Stimulated activated CD8-positive, alpha-beta memory T cell treated with anti-CD3 and anti-CD28 coated beads, Interleukin-4, amount 100 ng/mL, for 4 hours (primary cell): ENCODE measurements around the gene BCL2L11.
"Not testable (repeated sequence)": the region's sequence is repeated elsewhere in the genome, so short reads cannot be mapped to it uniquely, and the experiment has no call there.

Experiments
- DNase-seq, 2 donors: peaks; one replicate each; pipeline ENCODE4 v3.0.0-alpha.2; 2020; ENCODE audit warnings: low read depth in 2 of 2, low spot score in 1 of 2

Gene BCL2L11, protein sequence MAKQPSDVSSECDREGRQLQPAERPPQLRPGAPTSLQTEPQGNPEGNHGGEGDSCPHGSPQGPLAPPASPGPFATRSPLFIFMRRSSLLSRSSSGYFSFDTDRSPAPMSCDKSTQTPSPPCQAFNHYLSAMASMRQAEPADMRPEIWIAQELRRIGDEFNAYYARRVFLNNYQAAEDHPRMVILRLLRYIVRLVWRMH

DNA sequence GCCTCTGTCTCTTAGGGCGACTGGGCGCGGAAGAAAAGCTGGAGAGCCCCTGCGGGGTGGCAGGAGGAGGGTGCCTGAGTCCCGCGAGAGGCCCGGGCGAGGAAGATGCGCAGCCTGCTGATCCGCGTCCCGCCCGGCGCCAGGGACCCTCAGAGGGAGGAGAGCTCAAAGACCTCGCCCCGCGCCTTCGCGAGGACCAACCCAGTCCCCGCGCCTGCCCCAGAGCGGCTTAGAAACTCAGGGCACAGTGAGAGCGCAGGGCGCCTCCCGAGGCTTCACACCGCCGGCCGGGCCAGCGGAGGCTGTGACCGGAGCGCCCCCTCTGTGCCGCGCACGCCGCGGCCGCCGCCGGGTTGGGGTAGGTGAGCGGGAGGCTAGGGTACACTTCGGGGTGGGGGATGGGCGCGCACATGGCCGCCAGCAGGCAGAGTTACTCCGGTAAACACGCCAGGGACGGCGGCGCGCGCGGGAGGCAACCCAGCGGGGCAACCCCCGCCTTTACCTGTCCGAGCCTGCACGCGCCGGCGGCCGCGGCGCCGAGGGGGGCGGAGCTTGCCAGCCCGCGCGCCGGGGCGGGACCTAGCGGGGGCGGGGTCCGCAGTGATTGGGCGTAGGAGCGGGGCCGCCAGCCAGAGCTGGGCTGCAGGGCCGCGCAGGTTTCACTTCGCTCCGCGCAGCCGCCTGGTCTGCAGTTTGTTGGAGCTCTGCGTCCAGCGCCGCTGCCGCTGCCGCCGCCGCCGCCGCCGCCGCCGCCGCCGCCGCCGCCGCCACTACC is at the start of gene BCL2L11:
Gene BCL2L11 (plus strand): TSS at position 662 of the 775 bp plus-strand sequence. CDS start 2,832 bp downstream, outside the sequence.
- peak; percentile 77 to 83 for DNase-seq

DNA sequence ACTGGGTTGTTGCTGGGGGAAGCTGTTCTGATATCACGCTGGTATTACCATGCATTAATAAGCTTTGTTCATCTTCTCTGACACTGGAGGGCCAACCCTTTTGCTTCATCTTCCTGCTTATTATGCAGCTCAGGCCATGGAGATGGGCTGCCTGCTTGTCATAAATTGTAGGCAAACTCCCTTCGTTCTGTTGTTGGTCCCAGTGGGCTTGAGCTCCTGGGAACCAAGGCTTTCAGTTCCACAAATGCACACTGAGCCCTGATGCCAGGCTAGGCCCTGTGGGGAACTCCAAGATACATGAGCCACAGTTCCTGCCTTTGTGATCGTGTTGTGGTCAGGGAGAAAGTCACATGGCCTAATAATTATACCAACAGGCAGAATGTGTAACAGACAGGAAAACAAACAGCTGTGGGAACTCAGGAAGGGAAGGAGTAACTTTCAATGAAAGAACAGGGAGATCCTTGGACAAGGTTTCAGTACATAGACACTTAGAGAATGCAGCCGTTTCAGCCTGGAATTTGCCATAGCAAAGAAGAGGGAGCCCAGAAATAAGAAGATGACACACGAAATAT is 49.0 kb upstream of the BCL2L11 start:
- DNase-seq: no peak

DNA sequence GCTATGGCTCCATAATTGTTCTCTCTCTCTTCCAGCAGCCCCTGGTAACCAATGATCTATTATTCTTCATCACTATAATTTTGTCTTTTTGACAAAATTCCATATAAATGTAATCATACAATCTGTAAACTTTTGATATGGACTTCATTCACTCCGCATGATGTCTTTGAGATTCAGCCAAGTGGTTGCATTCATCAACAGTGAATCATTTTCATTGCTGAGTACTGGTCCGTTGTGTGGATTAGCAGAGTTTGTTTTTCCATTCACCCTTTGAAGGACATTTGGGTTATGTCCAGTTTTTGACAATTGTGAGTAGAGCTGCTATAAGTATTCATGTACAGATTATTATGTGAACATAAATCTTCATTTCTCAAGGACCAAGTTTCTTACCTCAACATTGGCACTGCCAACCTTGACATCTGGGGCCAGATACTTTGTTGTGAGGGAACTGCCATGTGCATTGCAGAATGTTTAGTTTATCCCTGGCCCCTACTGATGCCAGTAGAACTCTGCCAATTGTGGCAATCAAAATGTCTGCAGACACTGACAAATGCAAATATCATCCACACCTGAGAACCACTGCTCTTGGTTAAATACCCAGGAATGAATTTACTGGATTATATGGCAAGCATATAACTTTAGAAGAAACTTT is 48.4 kb upstream of the BCL2L11 start:
- no peak for DNase-seq

DNA sequence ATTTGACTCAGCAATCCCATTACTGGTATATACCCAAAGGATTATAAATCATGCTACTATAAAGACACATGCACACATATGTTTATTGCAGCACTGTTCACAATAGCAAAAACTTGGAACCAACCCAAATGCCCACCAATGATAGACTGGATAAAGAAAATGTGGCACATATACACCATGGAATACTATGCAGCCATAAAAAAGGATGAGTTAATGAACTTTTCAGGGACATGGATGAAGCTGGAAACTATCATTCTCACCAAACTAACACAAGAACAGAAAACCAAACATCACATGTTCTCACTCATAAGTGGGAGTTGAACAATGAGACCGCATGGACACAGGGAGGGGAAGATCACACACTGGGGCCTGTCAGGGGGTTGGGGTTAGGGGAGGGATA is 38.1 kb upstream of the BCL2L11 start:
- DNase-seq: not testable (repeated sequence)

DNA sequence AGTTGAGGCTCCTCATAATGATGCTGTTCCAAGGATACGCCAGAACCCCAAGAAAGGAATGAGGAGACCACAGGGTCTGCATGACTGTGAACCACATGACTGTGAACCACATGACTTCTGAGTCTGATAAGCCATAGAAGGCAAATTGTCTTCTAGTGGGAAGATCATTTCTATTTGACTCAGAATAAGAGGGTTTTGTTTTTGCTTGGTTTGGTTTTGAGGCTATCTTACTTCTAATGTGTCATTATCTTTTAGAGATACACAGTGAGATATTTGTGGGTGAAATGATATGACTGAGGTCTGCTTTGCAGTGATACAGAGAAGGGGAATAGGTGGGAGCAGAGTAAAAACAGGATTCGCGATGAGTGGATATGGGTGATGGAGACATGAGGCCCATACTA is 28.9 kb upstream of the BCL2L11 start:
- no peak for DNase-seq

DNA sequence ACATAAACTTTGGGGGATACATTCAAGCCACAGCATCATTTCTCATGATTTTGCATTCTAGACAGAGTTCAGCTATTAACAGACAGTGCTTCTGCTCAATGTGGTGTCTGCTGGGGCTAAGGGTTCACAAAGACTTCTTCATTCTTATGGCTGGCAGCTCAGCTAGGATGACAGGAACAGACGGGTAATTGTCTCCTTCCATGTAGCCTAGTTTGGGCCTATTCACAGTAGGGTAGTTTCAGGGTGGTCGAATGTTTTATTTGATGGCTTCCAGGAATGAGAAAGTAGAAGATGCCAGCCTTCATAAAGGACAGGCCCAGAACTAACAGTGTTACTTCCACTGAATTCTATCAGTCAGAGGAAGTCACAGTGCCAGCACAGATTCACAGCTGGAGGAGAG is 26.0 kb upstream of the BCL2L11 start:
- DNase-seq: no peak

DNA sequence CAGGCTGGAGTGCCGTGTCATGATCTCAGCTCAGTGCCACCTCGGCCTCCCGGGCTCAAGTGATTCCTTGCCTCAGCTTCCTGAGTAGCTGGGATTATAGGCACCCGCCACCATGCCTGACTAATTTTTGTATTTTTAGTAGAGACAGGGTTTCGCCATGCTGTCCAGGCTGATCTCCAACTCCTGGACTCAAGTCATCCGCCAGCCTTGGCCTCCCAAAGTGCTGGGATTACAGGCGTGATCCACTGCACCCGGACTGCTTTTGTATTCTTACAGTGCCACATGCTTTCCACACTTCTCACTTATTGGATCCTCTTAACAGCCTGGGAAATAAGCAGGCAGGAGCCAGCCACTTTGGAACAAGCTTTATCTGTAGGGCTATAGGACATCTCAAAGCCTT is 25.3 kb upstream of the BCL2L11 start:
- no peak for DNase-seq

DNA sequence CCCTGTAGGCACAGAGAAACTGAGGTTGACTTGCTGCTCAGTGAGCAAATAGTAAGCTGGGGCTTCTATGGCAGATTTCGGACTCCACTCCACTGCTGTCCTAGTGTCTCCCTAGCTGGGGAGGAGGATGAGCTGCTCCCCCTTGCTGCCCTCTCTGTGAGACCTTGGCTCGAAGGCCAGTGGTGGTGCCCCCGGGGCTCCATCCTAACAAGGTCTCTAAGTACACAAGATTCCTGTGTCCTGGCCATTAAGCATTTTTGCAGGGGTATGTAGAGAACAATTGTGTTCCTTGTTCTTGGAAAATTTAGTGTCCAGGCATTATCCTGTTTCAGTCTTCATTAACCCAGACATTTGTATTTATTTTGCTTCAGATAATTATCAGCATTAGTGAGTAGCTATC is 21.3 kb upstream of the BCL2L11 start:
- no peak for DNase-seq

DNA sequence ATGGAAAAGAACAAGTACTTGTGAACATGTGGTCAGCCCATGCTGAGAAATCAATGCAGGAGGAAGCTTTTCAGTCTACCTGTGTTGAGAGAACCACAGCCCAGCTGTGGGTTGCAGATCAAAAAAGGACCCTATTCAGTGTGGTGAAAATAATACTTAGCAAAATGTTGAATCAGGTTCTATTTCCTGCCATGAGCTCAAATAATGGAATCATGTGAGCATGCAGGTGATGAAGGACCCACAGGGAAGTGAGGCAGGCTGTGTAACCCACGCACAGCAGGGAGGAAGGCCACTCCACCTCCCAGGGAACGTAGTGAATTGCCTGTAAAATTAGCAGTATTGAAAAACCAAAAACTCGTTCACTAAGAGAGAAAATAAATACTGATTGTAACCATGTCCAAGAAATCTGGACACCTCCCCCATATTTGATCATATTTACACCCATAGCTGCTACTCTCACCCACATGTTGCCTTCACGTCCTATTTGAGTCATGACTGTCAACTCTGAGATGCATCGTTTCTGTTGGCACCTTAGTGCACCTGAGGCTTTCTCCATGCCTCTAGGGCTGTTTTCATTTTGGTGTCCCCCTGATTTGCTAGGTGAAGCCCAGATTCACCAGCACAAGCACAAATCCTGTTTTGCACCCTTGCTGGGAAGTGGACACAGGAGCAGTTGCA is 20.5 kb upstream of the BCL2L11 start:
- DNase-seq: no peak

DNA sequence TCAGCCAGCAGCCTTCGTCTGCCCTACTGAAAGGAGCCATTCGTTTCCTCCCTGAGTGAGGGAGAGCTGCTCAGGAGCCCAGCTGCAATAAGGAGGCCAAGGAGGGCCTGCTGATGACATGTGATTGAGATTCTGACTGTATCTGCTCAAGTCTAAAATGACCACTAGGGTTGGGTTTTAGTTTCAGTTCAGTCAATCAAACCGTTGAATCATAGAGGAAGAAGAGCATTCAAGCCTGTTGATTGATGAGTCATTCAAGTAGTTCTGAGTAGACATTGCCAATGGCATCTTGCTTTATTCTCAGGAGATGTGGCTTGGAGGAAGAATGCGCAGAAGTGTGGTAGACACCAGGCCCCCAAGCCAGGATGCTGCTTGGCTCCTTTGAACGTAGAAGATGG is 19.9 kb upstream of the BCL2L11 start:
- no peak for DNase-seq

DNA sequence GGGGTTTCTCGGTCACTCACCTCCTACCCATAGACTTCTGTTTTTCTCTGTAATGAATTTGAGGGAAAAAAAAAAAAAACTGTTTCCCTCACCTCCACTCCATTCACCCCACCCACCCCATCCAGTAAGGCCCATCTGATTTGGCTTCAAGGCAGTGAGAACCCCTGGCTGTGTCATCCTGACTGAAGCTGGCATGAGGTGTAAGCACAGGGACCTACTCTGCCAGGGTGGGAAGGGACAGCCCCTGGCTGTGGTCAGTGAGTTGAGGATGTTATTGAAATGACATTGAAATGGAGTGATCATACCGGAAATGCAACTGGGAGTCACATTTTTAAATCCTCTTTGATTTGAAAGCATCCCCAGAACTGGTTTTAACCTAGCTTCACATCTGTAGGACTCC is 19.1 kb upstream of the BCL2L11 start:
- no peak for DNase-seq

DNA sequence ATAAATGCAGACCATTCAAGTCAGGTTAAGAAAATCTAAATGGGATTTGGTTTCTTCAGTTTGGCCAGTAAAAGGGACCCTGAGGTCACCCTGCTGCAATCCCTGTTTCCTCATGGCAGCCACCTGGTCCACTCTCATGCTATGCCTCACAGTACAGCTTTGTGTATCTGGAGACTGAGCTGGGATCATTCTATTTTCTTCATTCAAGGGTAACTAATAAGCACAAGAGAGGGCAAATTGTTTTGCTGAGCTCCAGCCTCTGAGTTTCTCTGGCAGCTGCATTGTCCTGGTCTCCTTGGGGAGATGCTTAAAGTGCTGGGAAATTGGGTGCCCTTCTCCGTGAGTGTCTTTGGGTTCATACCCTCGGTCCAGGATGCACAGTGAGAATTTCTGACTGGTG is 18.5 kb upstream of the BCL2L11 start:
- no peak for DNase-seq

DNA sequence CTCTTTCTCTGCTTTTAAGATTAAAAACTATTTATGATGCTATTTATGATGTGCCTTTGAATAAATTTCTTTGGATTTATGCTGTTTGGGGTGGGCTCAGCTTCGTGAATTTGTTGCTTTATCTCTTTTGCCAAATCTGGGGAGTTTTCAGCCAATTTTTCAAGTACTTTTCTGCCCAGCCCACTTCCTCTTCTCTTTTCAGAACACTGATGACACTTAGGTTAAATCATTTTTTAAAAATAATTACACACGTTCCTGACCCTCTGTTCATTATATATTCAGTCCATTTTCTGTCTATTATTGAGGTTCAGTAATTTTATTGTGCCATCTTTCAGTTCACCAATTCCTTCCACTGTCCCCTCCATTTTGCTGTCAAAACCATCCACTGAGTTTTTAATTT is 14.8 kb upstream of the BCL2L11 start:
- no peak for DNase-seq

DNA sequence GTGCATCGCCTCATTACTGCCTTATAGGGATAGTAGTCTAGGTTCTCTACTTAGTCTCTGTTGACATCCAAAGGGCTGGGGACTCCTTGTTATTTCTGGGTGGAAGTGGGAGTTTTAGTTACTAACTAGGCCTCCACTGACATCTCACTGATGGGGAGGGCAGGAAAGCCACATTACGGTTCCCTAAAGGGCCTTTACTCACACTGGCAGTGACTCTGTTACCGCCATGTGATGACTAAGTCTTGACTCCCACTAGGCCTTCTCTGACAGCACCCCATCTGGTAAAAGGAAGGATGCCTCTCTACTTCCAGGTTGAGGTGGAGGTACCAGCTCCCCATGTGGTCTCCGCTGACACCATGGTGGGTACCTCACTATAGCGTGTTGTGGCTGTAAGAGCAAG is 14.0 kb upstream of the BCL2L11 start:
- no peak for DNase-seq

DNA sequence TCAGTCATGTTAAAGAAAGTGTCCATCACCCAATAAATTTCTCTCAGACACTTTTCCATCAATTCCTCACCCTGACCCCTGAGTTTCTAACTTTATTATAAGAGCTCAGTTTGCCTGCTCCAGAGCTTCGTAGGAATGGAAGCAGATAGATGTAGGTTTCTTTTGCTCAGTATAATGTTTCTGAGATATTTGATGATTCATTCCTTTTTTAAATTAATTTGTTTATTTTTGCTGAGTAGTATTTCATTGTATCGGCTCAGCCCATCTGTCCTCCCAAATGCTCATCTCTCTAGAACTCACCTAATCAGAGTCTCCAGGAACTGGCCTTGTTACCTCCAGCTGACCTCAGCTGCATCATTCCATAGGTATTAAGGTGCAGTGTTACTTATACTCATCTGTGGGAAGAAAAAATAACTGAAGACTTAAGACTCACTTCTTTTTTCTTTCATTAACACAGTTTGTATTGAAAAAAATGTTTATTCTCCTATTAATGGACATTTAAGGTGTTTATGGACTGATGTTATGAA is 11.9 kb upstream of the BCL2L11 start:
- DNase-seq: no peak

DNA sequence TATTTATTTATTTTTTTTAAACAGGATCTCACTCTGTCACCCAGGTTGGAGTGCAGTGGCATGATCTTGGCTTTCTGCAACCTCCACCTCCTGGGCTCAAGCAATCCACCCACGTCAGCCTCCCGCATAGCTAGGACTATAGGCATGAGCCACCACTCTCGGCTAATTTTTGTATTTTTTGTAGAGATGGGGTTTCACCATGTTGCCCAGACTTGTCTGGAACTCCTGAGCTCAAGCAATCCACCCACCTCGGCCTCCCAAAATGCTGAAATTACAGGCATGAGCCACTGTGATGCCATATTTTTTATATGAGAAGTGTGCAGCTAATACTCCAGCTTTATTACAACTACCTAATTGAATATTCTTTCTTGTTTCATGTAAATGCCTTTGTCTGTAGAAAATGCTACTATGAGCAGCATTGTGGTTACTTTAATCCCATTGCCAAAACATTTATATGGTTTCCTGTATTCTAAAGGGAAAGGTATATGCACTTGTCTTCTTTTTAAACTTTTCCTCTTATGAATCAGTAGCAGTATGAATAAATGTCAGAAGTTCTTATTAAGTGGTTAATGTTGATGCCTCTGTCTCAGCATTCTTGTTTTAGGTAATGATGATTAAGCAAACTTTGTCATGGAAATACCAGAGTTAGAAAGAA is 9.5 kb upstream of the BCL2L11 start:
- DNase-seq: no peak

DNA sequence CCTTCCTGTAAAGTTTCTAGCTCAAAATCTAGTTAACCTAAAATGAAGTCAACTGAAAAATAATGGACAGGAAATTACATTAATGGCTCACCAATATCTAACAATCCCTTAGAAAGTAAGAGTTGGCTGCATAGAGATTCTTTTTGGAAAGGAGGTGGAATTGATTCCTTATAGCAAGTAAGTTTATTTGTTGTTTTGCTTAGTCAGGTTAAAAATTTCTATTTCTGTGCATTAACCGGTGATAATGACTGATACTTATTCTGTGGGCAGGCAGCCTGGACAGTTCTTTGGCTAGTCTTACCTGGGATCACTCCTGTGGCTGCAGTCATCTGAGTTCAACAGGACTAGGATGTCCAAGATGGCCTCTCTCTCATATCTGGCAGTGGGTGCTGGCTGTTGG is 6.9 kb upstream of the BCL2L11 start:
- no peak for DNase-seq

DNA sequence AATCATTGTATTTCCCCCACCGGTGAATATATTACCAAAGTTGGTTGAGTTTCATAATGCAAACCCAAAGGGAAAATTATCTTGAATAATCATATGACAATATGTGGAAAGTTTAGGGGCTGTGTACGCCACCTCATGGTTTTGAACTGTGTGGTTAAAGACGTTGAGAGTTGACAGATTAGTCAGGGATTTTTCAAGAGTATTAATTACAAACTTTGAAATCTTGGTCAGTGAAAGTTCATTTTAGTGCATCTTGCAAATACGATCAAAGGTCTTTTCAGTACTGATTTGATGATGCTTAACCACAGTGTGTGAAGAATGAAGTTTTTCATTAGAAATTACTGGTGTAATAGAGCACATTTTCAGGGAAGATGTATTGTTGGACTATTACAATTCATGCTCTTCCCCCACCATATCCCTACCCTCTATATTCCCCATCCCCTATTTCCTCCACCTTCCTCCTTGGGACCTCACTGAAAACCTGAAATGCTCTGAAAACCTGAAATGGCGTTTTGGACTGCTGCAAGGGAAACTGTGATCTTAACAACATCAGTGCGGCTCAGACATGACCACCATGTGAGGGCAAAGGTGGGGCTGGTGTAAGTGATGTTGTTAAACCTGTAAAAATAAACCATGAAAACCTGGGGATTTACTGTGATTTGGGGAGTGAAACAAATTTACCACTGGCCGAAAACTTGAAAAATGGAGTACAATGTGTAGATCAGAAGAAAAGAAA is 4.5 kb upstream of the BCL2L11 start:
- DNase-seq: no peak

DNA sequence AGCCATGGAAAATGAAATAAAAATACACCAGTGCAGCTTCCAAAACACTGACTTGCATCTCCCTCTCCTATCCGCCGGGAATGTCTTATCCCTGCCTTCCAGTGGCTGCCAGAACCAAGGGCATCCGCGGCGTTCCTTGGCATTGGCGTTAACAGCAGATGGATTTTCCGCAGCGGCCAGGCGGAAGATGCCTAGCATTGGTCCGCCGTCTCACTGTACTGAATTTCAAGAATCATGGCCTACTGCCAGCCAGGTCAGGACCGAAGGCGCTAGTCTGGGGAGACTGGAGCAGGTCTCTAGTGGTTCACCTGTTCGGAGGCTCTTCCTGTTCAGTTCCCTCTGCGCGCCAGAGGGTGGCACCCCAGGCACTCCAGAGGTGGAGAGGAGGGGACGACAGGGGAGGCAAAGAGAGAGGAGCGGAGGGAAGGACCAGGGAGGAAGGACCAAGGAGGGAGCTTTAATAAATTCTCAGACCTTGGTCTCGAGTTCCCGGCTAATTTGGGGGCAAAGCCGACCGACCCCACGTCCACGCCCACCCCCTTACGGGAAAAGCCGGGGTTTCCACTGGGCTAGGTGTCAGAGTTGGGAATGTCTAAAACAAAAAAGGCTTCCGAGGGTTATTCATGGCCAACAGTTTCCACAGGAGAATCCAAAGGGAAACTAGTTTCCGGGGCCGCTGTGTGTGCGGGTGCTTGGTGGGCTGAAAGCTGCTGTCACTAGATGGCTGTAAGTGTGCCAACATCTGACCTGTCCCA is 3.7 kb upstream of the BCL2L11 start:
- peak in 1 of 2 donors; percentile 45 for DNase-seq
